GM12878 (cell line): ENCODE measurements around the gene TMEM132C.

Source experiments
- EZH2 ChIP-seq: IDR thresholded peaks from 2 replicates; pipeline ENCODE4 v1.6.1; 2012; ENCODE audit warnings: low read depth, mild to moderate bottlenecking, control low read depth, inconsistent platforms, low read length, borderline replicate concordance; ENCODE audit not compliant: control insufficient read depth
- IRF3 ChIP-seq: fragments of 450-650 bp; IDR thresholded peaks from 2 replicates; pipeline ENCODE4 v1.6.1; 2014; ENCODE audit warnings: mild to moderate bottlenecking
- TF ChIP-seq, protein P1 (sequence below): IDR thresholded peaks from 2 replicates; pipeline ENCODE4 v1.6.1; 2012; ENCODE audit warnings: low read depth, low read length, improper control_type of control experiment

GRCh38 chr12:128467882-128468281 lies 200.9 kb downstream of the TMEM132C start:
- TF ChIP-seq EZH2 (no peak), IRF3 (no peak)
- TF ChIP-seq, protein P1, sequence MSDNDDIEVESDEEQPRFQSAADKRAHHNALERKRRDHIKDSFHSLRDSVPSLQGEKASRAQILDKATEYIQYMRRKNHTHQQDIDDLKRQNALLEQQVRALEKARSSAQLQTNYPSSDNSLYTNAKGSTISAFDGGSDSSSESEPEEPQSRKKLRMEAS: no peak
